Gastrocnemius medialis (tissue), 4 donors: ENCODE measurements around the gene FAT4.

Experiments used
- POLR2A ChIP-seq, 2 donors: fragments of 450-650 bp; IDR thresholded peaks; one replicate each; pipeline ENCODE4 v1.6.1; 2017; ENCODE audit warnings: antibody characterized with exemption in 2 of 2, mild to moderate bottlenecking in 2 of 2, moderate library complexity in 2 of 2
- TF ChIP-seq, protein P1 (sequence below), 5 experiments: fragments of 450-650 bp in 3 of 5; fragments of 200-600 bp in 2 of 5; sonication (generic) in 2 of 5; IDR thresholded peaks in 4 of 5; conservative IDR thresholded peaks in 1 of 5; 1 replicate in 4 of 5; 2 replicates in 1 of 5; pipeline ENCODE4 v1.5.1; 2016 to 2019; ENCODE audit warnings: antibody characterized with exemption in 5 of 5, mild to moderate bottlenecking in 3 of 5, moderate library complexity in 3 of 5

DNA sequence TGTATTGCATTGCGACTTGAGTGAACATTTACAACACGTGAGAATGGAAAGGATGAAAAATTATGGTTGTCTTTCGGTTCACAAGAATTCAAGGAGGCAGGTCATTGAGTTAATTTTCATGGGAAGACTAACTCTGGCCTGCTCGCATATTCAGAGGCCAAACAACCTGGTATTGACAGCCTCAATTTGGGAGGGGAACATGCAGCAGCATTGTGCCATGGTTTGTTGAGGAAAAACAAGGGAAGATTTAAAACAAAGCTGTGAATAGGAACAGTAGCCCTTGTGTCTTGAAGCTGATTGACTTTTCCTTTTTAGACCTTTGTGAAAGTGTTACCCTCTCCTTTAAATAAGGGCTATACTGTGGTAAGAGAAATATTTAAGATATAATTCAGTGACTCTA lies 31.9 kb downstream of the FAT4 start:
- TF ChIP-seq, protein P1, sequence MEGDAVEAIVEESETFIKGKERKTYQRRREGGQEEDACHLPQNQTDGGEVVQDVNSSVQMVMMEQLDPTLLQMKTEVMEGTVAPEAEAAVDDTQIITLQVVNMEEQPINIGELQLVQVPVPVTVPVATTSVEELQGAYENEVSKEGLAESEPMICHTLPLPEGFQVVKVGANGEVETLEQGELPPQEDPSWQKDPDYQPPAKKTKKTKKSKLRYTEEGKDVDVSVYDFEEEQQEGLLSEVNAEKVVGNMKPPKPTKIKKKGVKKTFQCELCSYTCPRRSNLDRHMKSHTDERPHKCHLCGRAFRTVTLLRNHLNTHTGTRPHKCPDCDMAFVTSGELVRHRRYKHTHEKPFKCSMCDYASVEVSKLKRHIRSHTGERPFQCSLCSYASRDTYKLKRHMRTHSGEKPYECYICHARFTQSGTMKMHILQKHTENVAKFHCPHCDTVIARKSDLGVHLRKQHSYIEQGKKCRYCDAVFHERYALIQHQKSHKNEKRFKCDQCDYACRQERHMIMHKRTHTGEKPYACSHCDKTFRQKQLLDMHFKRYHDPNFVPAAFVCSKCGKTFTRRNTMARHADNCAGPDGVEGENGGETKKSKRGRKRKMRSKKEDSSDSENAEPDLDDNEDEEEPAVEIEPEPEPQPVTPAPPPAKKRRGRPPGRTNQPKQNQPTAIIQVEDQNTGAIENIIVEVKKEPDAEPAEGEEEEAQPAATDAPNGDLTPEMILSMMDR (IDR thresholded peaks at IDR 0.05 in 4 of 5, conservative IDR thresholded peaks at IDR 0.05 in 1 of 5): no peak
- no peak for TF ChIP-seq POLR2A (IDR thresholded peaks at IDR 0.05)
